ENCODE measurements around the gene RNF14. TPM values are rescaled to one million over a fixed set of nuclear protein-coding genes. Genes with fewer than 3 reads are reported as not detected.

RNF14 gene
- total and polyA plus RNA-seq, 9 of the 15 experiments (the other 6 are each of a cell fraction or from before 2014, with no cell fraction given) = 36.3 to 140 (median 75.1) TPM

DNA sequence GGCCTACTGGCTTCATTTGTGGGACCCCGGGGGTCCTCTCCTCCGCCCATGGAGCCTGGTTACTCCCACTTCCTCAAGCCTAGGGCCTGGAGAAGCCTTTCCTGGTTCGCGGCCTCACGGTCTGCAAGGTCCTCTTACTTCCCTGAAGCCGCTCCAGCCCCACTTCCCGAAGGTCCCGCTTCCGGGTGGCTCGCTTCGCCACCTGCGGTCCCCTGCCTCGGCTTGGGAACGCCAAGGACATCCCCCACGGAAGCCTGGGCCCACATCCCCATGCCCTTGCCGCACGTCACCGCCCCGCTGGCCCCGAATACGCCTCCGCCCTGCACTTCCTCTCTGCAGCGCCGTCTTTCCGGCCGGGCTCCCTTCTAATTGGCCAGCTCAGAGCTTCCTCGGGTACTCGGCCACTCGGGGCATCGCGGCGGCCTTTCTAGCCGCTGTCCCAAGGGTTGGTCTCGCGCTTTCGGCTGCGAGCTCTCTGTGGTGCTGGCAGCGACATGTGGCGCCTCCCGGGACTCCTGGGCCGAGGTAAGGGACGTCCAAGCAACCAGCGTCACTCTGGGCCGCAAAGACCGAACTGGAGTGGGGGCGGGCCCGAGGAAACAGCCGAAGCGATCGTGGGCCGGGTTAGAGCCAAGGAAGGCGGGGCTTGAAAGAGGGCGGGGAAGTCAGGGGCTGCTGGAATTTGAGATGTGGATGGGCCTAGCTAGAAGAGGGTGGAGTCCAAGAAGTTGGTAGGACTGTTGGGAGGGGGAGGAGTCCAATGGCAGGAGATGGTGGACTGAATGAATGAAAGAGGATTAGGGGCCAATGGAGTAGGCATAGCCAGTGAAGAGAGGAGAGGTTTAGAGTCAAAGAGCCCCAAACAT lies 45.2 kb upstream of the RNF14 start, which contains the start of gene DELE1 (continued):
- TF ChIP-seq, protein P1, sequence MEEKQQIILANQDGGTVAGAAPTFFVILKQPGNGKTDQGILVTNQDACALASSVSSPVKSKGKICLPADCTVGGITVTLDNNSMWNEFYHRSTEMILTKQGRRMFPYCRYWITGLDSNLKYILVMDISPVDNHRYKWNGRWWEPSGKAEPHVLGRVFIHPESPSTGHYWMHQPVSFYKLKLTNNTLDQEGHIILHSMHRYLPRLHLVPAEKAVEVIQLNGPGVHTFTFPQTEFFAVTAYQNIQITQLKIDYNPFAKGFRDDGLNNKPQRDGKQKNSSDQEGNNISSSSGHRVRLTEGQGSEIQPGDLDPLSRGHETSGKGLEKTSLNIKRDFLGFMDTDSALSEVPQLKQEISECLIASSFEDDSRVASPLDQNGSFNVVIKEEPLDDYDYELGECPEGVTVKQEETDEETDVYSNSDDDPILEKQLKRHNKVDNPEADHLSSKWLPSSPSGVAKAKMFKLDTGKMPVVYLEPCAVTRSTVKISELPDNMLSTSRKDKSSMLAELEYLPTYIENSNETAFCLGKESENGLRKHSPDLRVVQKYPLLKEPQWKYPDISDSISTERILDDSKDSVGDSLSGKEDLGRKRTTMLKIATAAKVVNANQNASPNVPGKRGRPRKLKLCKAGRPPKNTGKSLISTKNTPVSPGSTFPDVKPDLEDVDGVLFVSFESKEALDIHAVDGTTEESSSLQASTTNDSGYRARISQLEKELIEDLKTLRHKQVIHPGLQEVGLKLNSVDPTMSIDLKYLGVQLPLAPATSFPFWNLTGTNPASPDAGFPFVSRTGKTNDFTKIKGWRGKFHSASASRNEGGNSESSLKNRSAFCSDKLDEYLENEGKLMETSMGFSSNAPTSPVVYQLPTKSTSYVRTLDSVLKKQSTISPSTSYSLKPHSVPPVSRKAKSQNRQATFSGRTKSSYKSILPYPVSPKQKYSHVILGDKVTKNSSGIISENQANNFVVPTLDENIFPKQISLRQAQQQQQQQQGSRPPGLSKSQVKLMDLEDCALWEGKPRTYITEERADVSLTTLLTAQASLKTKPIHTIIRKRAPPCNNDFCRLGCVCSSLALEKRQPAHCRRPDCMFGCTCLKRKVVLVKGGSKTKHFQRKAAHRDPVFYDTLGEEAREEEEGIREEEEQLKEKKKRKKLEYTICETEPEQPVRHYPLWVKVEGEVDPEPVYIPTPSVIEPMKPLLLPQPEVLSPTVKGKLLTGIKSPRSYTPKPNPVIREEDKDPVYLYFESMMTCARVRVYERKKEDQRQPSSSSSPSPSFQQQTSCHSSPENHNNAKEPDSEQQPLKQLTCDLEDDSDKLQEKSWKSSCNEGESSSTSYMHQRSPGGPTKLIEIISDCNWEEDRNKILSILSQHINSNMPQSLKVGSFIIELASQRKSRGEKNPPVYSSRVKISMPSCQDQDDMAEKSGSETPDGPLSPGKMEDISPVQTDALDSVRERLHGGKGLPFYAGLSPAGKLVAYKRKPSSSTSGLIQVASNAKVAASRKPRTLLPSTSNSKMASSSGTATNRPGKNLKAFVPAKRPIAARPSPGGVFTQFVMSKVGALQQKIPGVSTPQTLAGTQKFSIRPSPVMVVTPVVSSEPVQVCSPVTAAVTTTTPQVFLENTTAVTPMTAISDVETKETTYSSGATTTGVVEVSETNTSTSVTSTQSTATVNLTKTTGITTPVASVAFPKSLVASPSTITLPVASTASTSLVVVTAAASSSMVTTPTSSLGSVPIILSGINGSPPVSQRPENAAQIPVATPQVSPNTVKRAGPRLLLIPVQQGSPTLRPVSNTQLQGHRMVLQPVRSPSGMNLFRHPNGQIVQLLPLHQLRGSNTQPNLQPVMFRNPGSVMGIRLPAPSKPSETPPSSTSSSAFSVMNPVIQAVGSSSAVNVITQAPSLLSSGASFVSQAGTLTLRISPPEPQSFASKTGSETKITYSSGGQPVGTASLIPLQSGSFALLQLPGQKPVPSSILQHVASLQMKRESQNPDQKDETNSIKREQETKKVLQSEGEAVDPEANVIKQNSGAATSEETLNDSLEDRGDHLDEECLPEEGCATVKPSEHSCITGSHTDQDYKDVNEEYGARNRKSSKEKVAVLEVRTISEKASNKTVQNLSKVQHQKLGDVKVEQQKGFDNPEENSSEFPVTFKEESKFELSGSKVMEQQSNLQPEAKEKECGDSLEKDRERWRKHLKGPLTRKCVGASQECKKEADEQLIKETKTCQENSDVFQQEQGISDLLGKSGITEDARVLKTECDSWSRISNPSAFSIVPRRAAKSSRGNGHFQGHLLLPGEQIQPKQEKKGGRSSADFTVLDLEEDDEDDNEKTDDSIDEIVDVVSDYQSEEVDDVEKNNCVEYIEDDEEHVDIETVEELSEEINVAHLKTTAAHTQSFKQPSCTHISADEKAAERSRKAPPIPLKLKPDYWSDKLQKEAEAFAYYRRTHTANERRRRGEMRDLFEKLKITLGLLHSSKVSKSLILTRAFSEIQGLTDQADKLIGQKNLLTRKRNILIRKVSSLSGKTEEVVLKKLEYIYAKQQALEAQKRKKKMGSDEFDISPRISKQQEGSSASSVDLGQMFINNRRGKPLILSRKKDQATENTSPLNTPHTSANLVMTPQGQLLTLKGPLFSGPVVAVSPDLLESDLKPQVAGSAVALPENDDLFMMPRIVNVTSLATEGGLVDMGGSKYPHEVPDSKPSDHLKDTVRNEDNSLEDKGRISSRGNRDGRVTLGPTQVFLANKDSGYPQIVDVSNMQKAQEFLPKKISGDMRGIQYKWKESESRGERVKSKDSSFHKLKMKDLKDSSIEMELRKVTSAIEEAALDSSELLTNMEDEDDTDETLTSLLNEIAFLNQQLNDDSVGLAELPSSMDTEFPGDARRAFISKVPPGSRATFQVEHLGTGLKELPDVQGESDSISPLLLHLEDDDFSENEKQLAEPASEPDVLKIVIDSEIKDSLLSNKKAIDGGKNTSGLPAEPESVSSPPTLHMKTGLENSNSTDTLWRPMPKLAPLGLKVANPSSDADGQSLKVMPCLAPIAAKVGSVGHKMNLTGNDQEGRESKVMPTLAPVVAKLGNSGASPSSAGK (IDR thresholded peaks at IDR 0.05) = peak; percentile 67
- TF ChIP-seq ATF1 (CRISPR knock-in tag; IDR thresholded peaks at IDR 0.05) = 0 out of 2 replicates have a peak, but pooled peaks have one; percentile 30
- TF ChIP-seq ATF1 (tag; IDR thresholded peaks at IDR 0.05) = peak; percentile 92
- TF ChIP-seq, protein P2, sequence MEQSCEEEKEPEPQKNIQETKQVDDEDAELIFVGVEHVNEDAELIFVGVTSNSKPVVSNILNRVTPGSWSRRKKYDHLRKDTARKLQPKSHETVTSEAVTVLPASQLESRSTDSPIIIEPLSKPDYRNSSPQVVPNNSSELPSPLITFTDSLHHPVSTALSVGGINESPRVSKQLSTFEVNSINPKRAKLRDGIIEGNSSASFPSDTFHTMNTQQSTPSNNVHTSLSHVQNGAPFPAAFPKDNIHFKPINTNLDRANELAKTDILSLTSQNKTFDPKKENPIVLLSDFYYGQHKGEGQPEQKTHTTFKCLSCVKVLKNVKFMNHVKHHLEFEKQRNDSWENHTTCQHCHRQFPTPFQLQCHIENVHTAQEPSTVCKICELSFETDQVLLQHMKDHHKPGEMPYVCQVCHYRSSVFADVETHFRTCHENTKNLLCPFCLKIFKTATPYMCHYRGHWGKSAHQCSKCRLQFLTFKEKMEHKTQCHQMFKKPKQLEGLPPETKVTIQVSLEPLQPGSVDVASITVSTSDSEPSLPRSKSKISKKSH (CRISPR knock-in tag; IDR thresholded peaks at IDR 0.05) = no peak
- TF ChIP-seq, protein P3, sequence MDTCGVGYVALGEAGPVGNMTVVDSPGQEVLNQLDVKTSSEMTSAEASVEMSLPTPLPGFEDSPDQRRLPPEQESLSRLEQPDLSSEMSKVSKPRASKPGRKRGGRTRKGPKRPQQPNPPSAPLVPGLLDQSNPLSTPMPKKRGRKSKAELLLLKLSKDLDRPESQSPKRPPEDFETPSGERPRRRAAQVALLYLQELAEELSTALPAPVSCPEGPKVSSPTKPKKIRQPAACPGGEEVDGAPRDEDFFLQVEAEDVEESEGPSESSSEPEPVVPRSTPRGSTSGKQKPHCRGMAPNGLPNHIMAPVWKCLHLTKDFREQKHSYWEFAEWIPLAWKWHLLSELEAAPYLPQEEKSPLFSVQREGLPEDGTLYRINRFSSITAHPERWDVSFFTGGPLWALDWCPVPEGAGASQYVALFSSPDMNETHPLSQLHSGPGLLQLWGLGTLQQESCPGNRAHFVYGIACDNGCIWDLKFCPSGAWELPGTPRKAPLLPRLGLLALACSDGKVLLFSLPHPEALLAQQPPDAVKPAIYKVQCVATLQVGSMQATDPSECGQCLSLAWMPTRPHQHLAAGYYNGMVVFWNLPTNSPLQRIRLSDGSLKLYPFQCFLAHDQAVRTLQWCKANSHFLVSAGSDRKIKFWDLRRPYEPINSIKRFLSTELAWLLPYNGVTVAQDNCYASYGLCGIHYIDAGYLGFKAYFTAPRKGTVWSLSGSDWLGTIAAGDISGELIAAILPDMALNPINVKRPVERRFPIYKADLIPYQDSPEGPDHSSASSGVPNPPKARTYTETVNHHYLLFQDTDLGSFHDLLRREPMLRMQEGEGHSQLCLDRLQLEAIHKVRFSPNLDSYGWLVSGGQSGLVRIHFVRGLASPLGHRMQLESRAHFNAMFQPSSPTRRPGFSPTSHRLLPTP (IDR thresholded peaks at IDR 0.05; ENCODE audit: borderline replicate concordance, extremely low read depth, insufficient read length) = no peak
- TF ChIP-seq ZNF444 (CRISPR knock-in tag; IDR thresholded peaks at IDR 0.05) = no peak
- TF ChIP-seq, protein P4, sequence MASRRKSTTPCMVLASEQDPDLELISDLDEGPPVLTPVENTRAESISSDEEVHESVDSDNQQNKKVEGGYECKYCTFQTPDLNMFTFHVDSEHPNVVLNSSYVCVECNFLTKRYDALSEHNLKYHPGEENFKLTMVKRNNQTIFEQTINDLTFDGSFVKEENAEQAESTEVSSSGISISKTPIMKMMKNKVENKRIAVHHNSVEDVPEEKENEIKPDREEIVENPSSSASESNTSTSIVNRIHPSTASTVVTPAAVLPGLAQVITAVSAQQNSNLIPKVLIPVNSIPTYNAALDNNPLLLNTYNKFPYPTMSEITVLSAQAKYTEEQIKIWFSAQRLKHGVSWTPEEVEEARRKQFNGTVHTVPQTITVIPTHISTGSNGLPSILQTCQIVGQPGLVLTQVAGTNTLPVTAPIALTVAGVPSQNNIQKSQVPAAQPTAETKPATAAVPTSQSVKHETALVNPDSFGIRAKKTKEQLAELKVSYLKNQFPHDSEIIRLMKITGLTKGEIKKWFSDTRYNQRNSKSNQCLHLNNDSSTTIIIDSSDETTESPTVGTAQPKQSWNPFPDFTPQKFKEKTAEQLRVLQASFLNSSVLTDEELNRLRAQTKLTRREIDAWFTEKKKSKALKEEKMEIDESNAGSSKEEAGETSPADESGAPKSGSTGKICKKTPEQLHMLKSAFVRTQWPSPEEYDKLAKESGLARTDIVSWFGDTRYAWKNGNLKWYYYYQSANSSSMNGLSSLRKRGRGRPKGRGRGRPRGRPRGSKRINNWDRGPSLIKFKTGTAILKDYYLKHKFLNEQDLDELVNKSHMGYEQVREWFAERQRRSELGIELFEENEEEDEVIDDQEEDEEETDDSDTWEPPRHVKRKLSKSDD (conservative IDR thresholded peaks at IDR 0.05; ENCODE audit: low read length) = no peak

Data from K562 (cell line).